ENCODE measurements around the gene NRCAM.

NRCAM gene

GRCh38 chr7:108128514-108128913, 327.7 kb downstream of the NRCAM start:
- TF ChIP-seq CTCF (conservative IDR thresholded peaks at IDR 0.05; ENCODE audit: low read depth, low read length): no peak
- DNase-seq (ENCODE audit: low read depth): no peak
- no peak overlapping the region for H3K4me3 ChIP-seq (ENCODE audit: low read length)

- no peak for DNase-seq (ENCODE audit: low read depth)
- no peak for TF ChIP-seq CTCF (conservative IDR thresholded peaks at IDR 0.05; ENCODE audit: low read depth, low read length)
Observed at GRCh38 chr7:108127461-108127860, 328.8 kb downstream of the NRCAM start.

GRCh38 chr7:108124820-108125219, 331.4 kb downstream of the NRCAM start:
- no peak for DNase-seq (ENCODE audit: low read depth)
- TF ChIP-seq CTCF (conservative IDR thresholded peaks at IDR 0.05; ENCODE audit: low read depth, low read length): no peak
- H3K4me3 ChIP-seq (ENCODE audit: low read length): no peak overlapping the region

More at GRCh38 chr7:108127461-108127860, 328.8 kb downstream of the NRCAM start:
- no peak overlapping the region for H3K4me3 ChIP-seq (ENCODE audit: low read length)

- no peak for DNase-seq (ENCODE audit: low read depth)
- no peak overlapping the region for H3K4me3 ChIP-seq (ENCODE audit: low read length)
- no peak for TF ChIP-seq CTCF (conservative IDR thresholded peaks at IDR 0.05; ENCODE audit: low read depth, low read length)
Observed at GRCh38 chr7:108122181-108122580, 334.1 kb downstream of the NRCAM start.

GRCh38 chr7:108120933-108121332, 335.3 kb downstream of the NRCAM start:
- H3K4me3 ChIP-seq (ENCODE audit: low read length): no peak overlapping the region
- no peak for DNase-seq (ENCODE audit: low read depth)
- no peak for TF ChIP-seq CTCF (conservative IDR thresholded peaks at IDR 0.05; ENCODE audit: low read depth, low read length)

GRCh38 chr7:108120196-108120595, 336.0 kb downstream of the NRCAM start:
- no peak for TF ChIP-seq CTCF (conservative IDR thresholded peaks at IDR 0.05; ENCODE audit: low read depth, low read length)
- DNase-seq (ENCODE audit: low read depth): no peak
- no peak overlapping the region for H3K4me3 ChIP-seq (ENCODE audit: low read length)

GRCh38 chr7:108118959-108119358, 337.3 kb downstream of the NRCAM start:
- peak; percentile 2 for TF ChIP-seq CTCF (conservative IDR thresholded peaks at IDR 0.05; ENCODE audit: low read depth, low read length)
- no peak overlapping the region for H3K4me3 ChIP-seq (ENCODE audit: low read length)
- no peak for DNase-seq (ENCODE audit: low read depth)

All from retinal pigment epithelial cell (primary cell).